ENCODE data around the gene ANAPC13. TPM values are rescaled to one million over a fixed set of nuclear protein-coding genes. Genes with fewer than 3 reads are reported as not detected.

Gene ANAPC13
- total RNA-seq, 1 experiment from 2014 or later = 61.5 TPM

DNA sequence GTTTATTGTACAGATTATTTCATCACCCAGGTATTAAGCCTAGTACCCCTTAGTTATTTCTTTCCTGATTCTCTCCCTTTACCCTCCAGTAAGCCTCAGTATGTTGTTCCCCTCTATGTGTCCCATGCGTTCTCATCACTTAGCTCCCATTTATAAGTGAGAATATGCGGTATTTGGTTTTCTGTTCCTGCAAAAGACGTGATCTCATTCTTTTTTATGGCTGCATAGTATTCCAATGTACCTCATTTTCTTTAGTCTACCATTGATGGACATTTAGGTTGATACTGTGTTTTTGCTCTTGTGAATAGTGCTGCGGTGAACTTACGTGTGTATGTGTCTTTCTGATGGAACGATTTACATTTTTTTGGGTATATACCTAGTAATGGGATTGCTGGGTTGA is 36.8 kb upstream of the ANAPC13 start:
- POLR2A ChIA-PET = interaction anchor here (1.1 kb wide), 1 partner anchor 38 kb away, joined by 3 read pairs; no protein-coding TSS in a partner anchor
- no TSS peak for BruUV-seq (replicated peaks)
- peaks cover 28% of the 10 kb centered on the region for H3K9me3 Mint-ChIP-seq (ENCODE audit: unreplicated experiment)

DNA sequence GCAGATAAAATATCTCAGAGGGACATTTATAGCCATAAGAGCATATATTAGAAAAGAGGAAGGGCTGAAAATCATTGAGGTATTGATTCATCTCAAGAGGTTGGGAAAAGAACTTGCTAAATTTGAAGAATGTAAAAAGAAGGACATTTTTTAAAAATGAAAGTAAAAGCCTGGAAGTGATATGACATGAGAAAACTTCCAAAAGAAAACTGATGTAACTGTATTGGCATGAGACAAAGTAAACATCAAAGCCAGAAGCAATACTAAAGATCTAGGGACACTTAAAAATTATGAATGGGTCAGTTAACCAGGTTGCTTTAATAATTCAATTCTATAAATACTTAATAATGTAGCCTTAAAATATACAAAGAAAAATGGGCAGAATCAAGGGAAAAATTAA is 32.0 kb upstream of the ANAPC13 start:
- Mint-ChIP-seq H3K9me3 (ENCODE audit: unreplicated experiment) (peaks cover 17% of the 10 kb centered on the region), H3K27me3 (ENCODE audit: insufficient read depth, unreplicated experiment) (no peaks in the 10 kb centered on the region), H3K4me1 (ENCODE audit: insufficient read depth, unreplicated experiment) (peaks cover 8% of the 10 kb centered on the region), H3K4me3 (ENCODE audit: unreplicated experiment) (peak overlapping the region; percentile 38), H3K36me3 (ENCODE audit: insufficient read depth, unreplicated experiment) (peaks cover 15% of the 10 kb centered on the region), H3K27ac (ENCODE audit: low read depth, unreplicated experiment) (peak overlapping the region; percentile 80)
- ChIA-PET CTCF (no interaction called here), POLR2A (interaction anchor here (0.8 kb wide), 1 partner anchor 20 kb away, joined by 5 read pairs; no protein-coding TSS in a partner anchor)
- no TSS peak for BruUV-seq (replicated peaks)
- TF ChIP-seq CTCF (IDR thresholded peaks at IDR 0.05; ENCODE audit: unreplicated experiment) = no peak
- no peak for DNase-seq (ENCODE audit: unreplicated experiment)
- intact Hi-C loops (cut with micrococcal nuclease) = no loop called here

More for the DNA sequence above, 36.8 kb upstream of the ANAPC13 start:
- no peak overlapping the region for H3K27ac Mint-ChIP-seq (ENCODE audit: low read depth, unreplicated experiment)
- no peak for TF ChIP-seq CTCF (IDR thresholded peaks at IDR 0.05; ENCODE audit: unreplicated experiment)
- CTCF ChIA-PET = interaction anchor here (0.6 kb wide), 1 partner anchor 310 kb away, joined by 3 read pairs; no protein-coding TSS in a partner anchor
- H3K4me1 Mint-ChIP-seq (ENCODE audit: insufficient read depth, unreplicated experiment) = peaks cover 5% of the 10 kb centered on the region
- H3K4me3 Mint-ChIP-seq (ENCODE audit: unreplicated experiment) = no peak overlapping the region
- no peaks in the 10 kb centered on the region for H3K36me3 Mint-ChIP-seq (ENCODE audit: insufficient read depth, unreplicated experiment)
- no peaks in the 10 kb centered on the region for H3K27me3 Mint-ChIP-seq (ENCODE audit: insufficient read depth, unreplicated experiment)
- intact Hi-C loops (cut with micrococcal nuclease) = no loop called here
- no peak for DNase-seq (ENCODE audit: unreplicated experiment)

- ChIA-PET CTCF (interaction anchor here (0.6 kb wide), 1 partner anchor 1786 kb away, joined by 3 read pairs; no protein-coding TSS in a partner anchor), POLR2A (no interaction called here)
- H3K27me3 Mint-ChIP-seq (ENCODE audit: insufficient read depth, unreplicated experiment) = no peaks in the 10 kb centered on the region
- intact Hi-C loops (cut with micrococcal nuclease) = no loop called here
- no peak for TF ChIP-seq CTCF (IDR thresholded peaks at IDR 0.05; ENCODE audit: unreplicated experiment)
- H3K27ac Mint-ChIP-seq (ENCODE audit: low read depth, unreplicated experiment) = no peak overlapping the region
- peaks cover 10% of the 10 kb centered on the region for H3K9me3 Mint-ChIP-seq (ENCODE audit: unreplicated experiment)
- no peak for DNase-seq (ENCODE audit: unreplicated experiment)
- H3K36me3 Mint-ChIP-seq (ENCODE audit: insufficient read depth, unreplicated experiment) = peaks cover 17% of the 10 kb centered on the region
- no TSS peak for BruUV-seq (replicated peaks)
- H3K4me3 Mint-ChIP-seq (ENCODE audit: unreplicated experiment) = no peak overlapping the region
- peaks cover 8% of the 10 kb centered on the region for H3K4me1 Mint-ChIP-seq (ENCODE audit: insufficient read depth, unreplicated experiment)
These were observed 31.1 kb upstream of the ANAPC13 start for GRCh38 chr3:134516905-134517304.

GRCh38 chr3:134511500-134511899 is 25.7 kb upstream of the ANAPC13 start:
- CTCF ChIA-PET = interaction anchor here (0.9 to 1.0 kb wide), 2 partner anchors 299 to 1531 kb away, joined by 3 read pairs; no protein-coding TSS in a partner anchor
- no TSS peak for BruUV-seq (replicated peaks)
- DNase-seq (ENCODE audit: unreplicated experiment) = no peak
- POLR2A ChIA-PET = no interaction called here
- Mint-ChIP-seq H3K4me1 (ENCODE audit: insufficient read depth, unreplicated experiment) (no peaks in the 10 kb centered on the region), H3K4me3 (ENCODE audit: unreplicated experiment) (no peak overlapping the region), H3K27ac (ENCODE audit: low read depth, unreplicated experiment) (no peak overlapping the region), H3K27me3 (ENCODE audit: insufficient read depth, unreplicated experiment) (no peaks in the 10 kb centered on the region), H3K9me3 (ENCODE audit: unreplicated experiment) (no peaks in the 10 kb centered on the region), H3K36me3 (ENCODE audit: insufficient read depth, unreplicated experiment) (peaks cover 54% of the 10 kb centered on the region)
- intact Hi-C loops (cut with micrococcal nuclease) = no loop called here
- TF ChIP-seq CTCF (IDR thresholded peaks at IDR 0.05; ENCODE audit: unreplicated experiment) = no peak
